GM23338 (cell line): ENCODE results near the gene ATP6V0C.

Source experiments
- CREB1 ChIP-seq: fragments of 250-450 bp; sonication (Bioruptor Pico); IDR thresholded peaks from 2 replicates; pipeline ENCODE4 v1.5.0; 2020; ENCODE audit warnings: low read depth, mild to moderate bottlenecking, moderate library complexity
- EZH2 ChIP-seq: fragments of 200-600 bp; sonication (generic); IDR thresholded peaks from one replicate; pipeline ENCODE4 v1.8.0; 2017; ENCODE audit warnings: antibody characterized with exemption, mild to moderate bottlenecking, low read depth; ENCODE audit not compliant: unreplicated experiment
- EZH2phosphoT487 ChIP-seq: fragments of 200-600 bp; sonication (generic); IDR thresholded peaks from one replicate; pipeline ENCODE4 v1.8.1; 2018; ENCODE audit warnings: antibody characterized with exemption; ENCODE audit not compliant: unreplicated experiment
- JUNB ChIP-seq: IDR thresholded peaks from one replicate; pipeline ENCODE4 v1.6.1; 2016; ENCODE audit warnings: antibody characterized with exemption; ENCODE audit not compliant: unreplicated experiment
- NANOG ChIP-seq: IDR thresholded peaks from 2 replicates; pipeline ENCODE4 v1.6.1; 2016; ENCODE audit warnings: antibody characterized with exemption, borderline replicate concordance
- POLR2AphosphoS5 ChIP-seq: IDR thresholded peaks from 2 replicates; pipeline ENCODE4 v1.6.1; 2016; ENCODE audit warnings: antibody characterized with exemption, low read depth
- STAT1 ChIP-seq: IDR thresholded peaks from one replicate; pipeline ENCODE4 v1.6.1; 2016; ENCODE audit warnings: antibody characterized with exemption; ENCODE audit not compliant: unreplicated experiment
- ZNF114 ChIP-seq: fragments of 250-450 bp; sonication (Bioruptor Pico); IDR thresholded peaks from 2 replicates; pipeline ENCODE4 v1.5.0; 2020; ENCODE audit warnings: mild to moderate bottlenecking, moderate library complexity
- ZNF331 ChIP-seq: fragments of 250-450 bp; sonication (Bioruptor Pico); IDR thresholded peaks from 2 replicates; pipeline ENCODE4 v1.5.0; 2020; ENCODE audit warnings: low read depth, mild to moderate bottlenecking, moderate library complexity
- ZNF462 ChIP-seq: fragments of 250-450 bp; sonication (Bioruptor Pico); IDR thresholded peaks from 2 replicates; pipeline ENCODE4 v1.5.0; 2020; ENCODE audit warnings: mild to moderate bottlenecking, moderate library complexity
- TF ChIP-seq, protein P1 (sequence below), 2 experiments: fragments of 200-600 bp in 1 of 2; sonication (generic) in 1 of 2; conservative IDR thresholded peaks; 2 replicates each; pipeline versions ENCODE4 v1.5.1 to v1.6.1; 2016 to 2017; ENCODE audit warnings: antibody characterized with exemption in 2 of 2, low read depth in 2 of 2, mild to moderate bottlenecking in 2 of 2, moderate library complexity in 1 of 2
- TF ChIP-seq, protein P2 (sequence below): IDR thresholded peaks from one replicate; pipeline ENCODE4 v1.6.1; 2018; ENCODE audit warnings: antibody characterized with exemption; ENCODE audit not compliant: unreplicated experiment
- TF ChIP-seq, protein P3 (sequence below): IDR thresholded peaks from 2 replicates; pipeline ENCODE4 v1.6.1; 2016; ENCODE audit warnings: antibody characterized with exemption

DNA sequence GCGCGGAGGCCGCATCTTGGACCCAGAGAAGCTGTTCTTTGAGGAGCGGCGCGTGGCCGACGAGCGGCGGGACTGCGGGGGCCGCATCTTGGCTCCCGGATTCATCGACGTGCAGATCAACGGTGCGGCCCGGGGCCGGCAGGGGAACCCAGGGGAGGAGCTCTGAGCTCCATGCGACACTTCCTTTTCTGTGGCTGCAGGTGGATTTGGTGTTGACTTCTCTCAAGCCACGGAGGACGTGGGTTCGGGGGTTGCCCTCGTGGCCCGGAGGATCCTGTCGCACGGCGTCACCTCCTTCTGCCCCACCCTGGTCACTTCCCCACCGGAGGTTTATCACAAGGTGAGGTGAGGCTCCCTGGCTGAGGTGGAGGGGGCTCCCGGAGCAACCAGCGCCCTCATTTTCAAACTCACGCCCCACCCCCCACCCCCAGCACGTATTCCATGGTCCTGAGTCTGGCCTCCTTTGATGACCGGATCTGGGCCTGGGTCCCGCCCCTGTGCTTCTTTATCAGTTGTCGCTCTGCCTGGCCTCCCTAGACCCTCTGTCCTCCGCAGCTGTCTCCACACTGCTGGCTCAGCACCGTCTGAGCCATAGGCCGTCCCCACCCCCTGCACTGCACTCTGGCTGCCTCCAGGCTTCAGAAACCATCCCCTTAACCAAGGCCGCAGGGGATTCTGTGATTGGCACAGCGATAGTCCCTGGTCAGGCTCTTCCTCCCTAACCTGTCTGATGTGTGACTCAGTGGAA, 7.2 kb downstream of the ATP6V0C start:
- TF ChIP-seq, protein P1, sequence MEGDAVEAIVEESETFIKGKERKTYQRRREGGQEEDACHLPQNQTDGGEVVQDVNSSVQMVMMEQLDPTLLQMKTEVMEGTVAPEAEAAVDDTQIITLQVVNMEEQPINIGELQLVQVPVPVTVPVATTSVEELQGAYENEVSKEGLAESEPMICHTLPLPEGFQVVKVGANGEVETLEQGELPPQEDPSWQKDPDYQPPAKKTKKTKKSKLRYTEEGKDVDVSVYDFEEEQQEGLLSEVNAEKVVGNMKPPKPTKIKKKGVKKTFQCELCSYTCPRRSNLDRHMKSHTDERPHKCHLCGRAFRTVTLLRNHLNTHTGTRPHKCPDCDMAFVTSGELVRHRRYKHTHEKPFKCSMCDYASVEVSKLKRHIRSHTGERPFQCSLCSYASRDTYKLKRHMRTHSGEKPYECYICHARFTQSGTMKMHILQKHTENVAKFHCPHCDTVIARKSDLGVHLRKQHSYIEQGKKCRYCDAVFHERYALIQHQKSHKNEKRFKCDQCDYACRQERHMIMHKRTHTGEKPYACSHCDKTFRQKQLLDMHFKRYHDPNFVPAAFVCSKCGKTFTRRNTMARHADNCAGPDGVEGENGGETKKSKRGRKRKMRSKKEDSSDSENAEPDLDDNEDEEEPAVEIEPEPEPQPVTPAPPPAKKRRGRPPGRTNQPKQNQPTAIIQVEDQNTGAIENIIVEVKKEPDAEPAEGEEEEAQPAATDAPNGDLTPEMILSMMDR (conservative IDR thresholded peaks at IDR 0.05; ENCODE audit: low read depth in 2 of 2) = no peak
- no peak for TF ChIP-seq EZH2
- no peak for TF ChIP-seq STAT1
- TF ChIP-seq, protein P2, sequence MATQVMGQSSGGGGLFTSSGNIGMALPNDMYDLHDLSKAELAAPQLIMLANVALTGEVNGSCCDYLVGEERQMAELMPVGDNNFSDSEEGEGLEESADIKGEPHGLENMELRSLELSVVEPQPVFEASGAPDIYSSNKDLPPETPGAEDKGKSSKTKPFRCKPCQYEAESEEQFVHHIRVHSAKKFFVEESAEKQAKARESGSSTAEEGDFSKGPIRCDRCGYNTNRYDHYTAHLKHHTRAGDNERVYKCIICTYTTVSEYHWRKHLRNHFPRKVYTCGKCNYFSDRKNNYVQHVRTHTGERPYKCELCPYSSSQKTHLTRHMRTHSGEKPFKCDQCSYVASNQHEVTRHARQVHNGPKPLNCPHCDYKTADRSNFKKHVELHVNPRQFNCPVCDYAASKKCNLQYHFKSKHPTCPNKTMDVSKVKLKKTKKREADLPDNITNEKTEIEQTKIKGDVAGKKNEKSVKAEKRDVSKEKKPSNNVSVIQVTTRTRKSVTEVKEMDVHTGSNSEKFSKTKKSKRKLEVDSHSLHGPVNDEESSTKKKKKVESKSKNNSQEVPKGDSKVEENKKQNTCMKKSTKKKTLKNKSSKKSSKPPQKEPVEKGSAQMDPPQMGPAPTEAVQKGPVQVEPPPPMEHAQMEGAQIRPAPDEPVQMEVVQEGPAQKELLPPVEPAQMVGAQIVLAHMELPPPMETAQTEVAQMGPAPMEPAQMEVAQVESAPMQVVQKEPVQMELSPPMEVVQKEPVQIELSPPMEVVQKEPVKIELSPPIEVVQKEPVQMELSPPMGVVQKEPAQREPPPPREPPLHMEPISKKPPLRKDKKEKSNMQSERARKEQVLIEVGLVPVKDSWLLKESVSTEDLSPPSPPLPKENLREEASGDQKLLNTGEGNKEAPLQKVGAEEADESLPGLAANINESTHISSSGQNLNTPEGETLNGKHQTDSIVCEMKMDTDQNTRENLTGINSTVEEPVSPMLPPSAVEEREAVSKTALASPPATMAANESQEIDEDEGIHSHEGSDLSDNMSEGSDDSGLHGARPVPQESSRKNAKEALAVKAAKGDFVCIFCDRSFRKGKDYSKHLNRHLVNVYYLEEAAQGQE = no peak
- no peak for TF ChIP-seq EZH2phosphoT487
- TF ChIP-seq CREB1 = no peak
- TF ChIP-seq JUNB = no peak
- TF ChIP-seq, protein P3, sequence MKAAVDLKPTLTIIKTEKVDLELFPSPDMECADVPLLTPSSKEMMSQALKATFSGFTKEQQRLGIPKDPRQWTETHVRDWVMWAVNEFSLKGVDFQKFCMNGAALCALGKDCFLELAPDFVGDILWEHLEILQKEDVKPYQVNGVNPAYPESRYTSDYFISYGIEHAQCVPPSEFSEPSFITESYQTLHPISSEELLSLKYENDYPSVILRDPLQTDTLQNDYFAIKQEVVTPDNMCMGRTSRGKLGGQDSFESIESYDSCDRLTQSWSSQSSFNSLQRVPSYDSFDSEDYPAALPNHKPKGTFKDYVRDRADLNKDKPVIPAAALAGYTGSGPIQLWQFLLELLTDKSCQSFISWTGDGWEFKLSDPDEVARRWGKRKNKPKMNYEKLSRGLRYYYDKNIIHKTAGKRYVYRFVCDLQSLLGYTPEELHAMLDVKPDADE = no peak
- no peak for TF ChIP-seq ZNF331
- no peak for TF ChIP-seq POLR2AphosphoS5
- no peak for TF ChIP-seq ZNF462 (CRISPR knock-in tag)
- no peak for TF ChIP-seq NANOG
- TF ChIP-seq ZNF114 (CRISPR knock-in tag) = no peak
